Keratinocyte (primary cell): ENCODE measurements around the gene TOPAZ1. TPM values are rescaled to one million over a fixed set of nuclear protein-coding genes. Genes with fewer than 3 reads are reported as not detected.

ENCODE experiments used
- DNase-seq: peaks from one replicate; pipeline ENCODE4 v3.0.0-alpha.2; 2011; ENCODE audit warnings: low read depth, missing footprints, low spot score
- FAIRE-seq: peaks from 2 replicates; lab custom pipeline; 2011; peaks lifted over from hg19 to GRCh38; lab: Jason Lieb, UNC
- H2AFZ ChIP-seq: 2 replicates; pipeline ENCODE4 v1.6.0; 2012; ENCODE audit warnings: low read length, control low read depth, inconsistent platforms; ENCODE audit not compliant: control insufficient read depth
- H3K27ac ChIP-seq: 2 replicates; pipeline ENCODE4 v1.5.1; 2011; ENCODE audit warnings: low read length; ENCODE audit not compliant: control insufficient read depth, insufficient read depth
- H3K27me3 ChIP-seq: 3 replicates; pipeline ENCODE4 v1.6.0; 2011; ENCODE audit warnings: low read length; ENCODE audit not compliant: control insufficient read depth, insufficient read depth; ENCODE audit errors: extremely low read depth
- H3K36me3 ChIP-seq, 2 experiments: 2 replicates in 1 of 2; 3 replicates in 1 of 2; pipeline ENCODE4 v1.5.1; 2011; ENCODE audit warnings: low read length in 2 of 2, mild to moderate bottlenecking in 1 of 2; ENCODE audit not compliant: control insufficient read depth in 2 of 2, insufficient read depth in 2 of 2; ENCODE audit errors: extremely low read depth in 1 of 2
- H3K4me1 ChIP-seq: 3 replicates; pipeline ENCODE4 v1.5.1; 2011; ENCODE audit warnings: low read length; ENCODE audit not compliant: control insufficient read depth, insufficient read depth; ENCODE audit errors: extremely low read depth
- H3K4me2 ChIP-seq: 3 replicates; pipeline ENCODE4 v1.6.0; 2011; ENCODE audit warnings: low read depth, low read length; ENCODE audit not compliant: control insufficient read depth, insufficient read depth; ENCODE audit errors: extremely low read depth
- H3K4me3 ChIP-seq, 3 experiments: fragments of 200-600 bp in 1 of 3; sonication (generic) in 1 of 3; 2 replicates in 2 of 3; 3 replicates in 1 of 3; pipeline ENCODE4 v1.5.1; 2011 to 2016; ENCODE audit warnings: low read length in 3 of 3, mild to moderate bottlenecking in 3 of 3, control low read depth in 2 of 3, inconsistent platforms in 1 of 3, low read depth in 1 of 3, mixed read lengths in 1 of 3, mixed run types in 1 of 3, moderate library complexity in 1 of 3; ENCODE audit not compliant: control insufficient read depth in 2 of 3, insufficient read depth in 2 of 3; ENCODE audit errors: extremely low read depth in 1 of 3
- H3K79me2 ChIP-seq: 2 replicates; pipeline ENCODE4 v1.6.0; 2012; ENCODE audit warnings: low read length; ENCODE audit not compliant: control insufficient read depth, insufficient read depth
- H3K9ac ChIP-seq: 3 replicates; pipeline ENCODE4 v1.6.0; 2011; ENCODE audit warnings: low read length; ENCODE audit not compliant: control insufficient read depth, insufficient read depth; ENCODE audit errors: extremely low read depth
- H3K9me1 ChIP-seq: 3 replicates; pipeline ENCODE4 v1.6.0; 2011; ENCODE audit warnings: low read length; ENCODE audit not compliant: control insufficient read depth, insufficient read depth; ENCODE audit errors: extremely low read depth
- H3K9me3 ChIP-seq: 2 replicates; pipeline ENCODE4 v1.5.1; 2012; ENCODE audit warnings: low read depth, low read length; ENCODE audit not compliant: control insufficient read depth
- H4K20me1 ChIP-seq: 3 replicates; pipeline ENCODE4 v1.6.0; 2011; ENCODE audit warnings: low read length; ENCODE audit not compliant: control insufficient read depth, insufficient read depth; ENCODE audit errors: extremely low read depth
- CTCF ChIP-seq, 3 experiments: IDR thresholded peaks in 1 of 3; conservative IDR thresholded peaks in 1 of 3; optimal IDR thresholded peaks in 1 of 3; 2 replicates in 2 of 3; 3 replicates in 1 of 3; pipeline versions ENCODE3 to v1.5.1; 2011; ENCODE audit warnings: low read length in 3 of 3, mild to moderate bottlenecking in 3 of 3, moderate library complexity in 2 of 3, control low read depth in 1 of 3, inconsistent platforms in 1 of 3; ENCODE audit not compliant: insufficient read depth in 2 of 3; ENCODE audit errors: extremely low read depth in 1 of 3
- EZH2 ChIP-seq: IDR thresholded peaks from one replicate; pipeline ENCODE4 v1.6.1; 2012; ENCODE audit warnings: inconsistent platforms, mild to moderate bottlenecking, low read length, moderate library complexity
- dilution Hi-C: fragments of 300-500 bp; cut with MboI; formaldehyde crosslinking; loops from one replicate; pipeline ENCODE4 v1.7.0; 2020; ENCODE audit warnings: low sequenced_read_pairs; ENCODE audit not compliant: extremely low pct_ligation_motif_present
- polyA plus RNA-seq, 5 experiments: library from polyadenylated mRNA; depleted of rRNA in 3 of 5; stranded (reverse) in 3 of 5; stranded (forward) in 1 of 5; unstranded in 1 of 5; fragments of >200 nt; gene quantifications; 1 replicate in 1 of 5; 2 replicates in 3 of 5; 3 replicates in 1 of 5; pipeline versions ENCODE4 v1.2.1 to v1.2.3, GENCODE V29; 2011 to 2012; ENCODE audit warnings: missing spikeins in 2 of 5, low read depth in 1 of 5, low replicate concordance in 1 of 5

Gene TOPAZ1
- polyA plus RNA-seq, 1 donor (not counting 4 experiments of a cell fraction or from before 2014, with no cell fraction given): not detected

GRCh38 chr3:44355362-44356033, 113.8 kb downstream of the TOPAZ1 start:
- FAIRE-seq (no peak), DNase-seq (no peak)
- Histone ChIP-seq H3K27me3 (no peaks in the 10 kb centered on the region), H3K9ac (no peak overlapping the region), H2AFZ (no peak overlapping the region), H3K27ac (no peak overlapping the region), H4K20me1 (no peaks in the 10 kb centered on the region), H3K4me1 (peaks cover 4% of the 10 kb centered on the region), H3K9me3 (no peaks in the 10 kb centered on the region), H3K4me3 (no peak overlapping the region), H3K4me2 (no peak overlapping the region), H3K9me1 (no peaks in the 10 kb centered on the region), H3K79me2 (peaks cover 3% of the 10 kb centered on the region), H3K36me3 (peaks cover 0 to 2% of the 10 kb centered on the region in 2 experiments)
- dilution Hi-C loops: no loop called here
- TF ChIP-seq EZH2 (no peak), CTCF (optimal IDR thresholded peaks at IDR 0.05 in 1 of 3, IDR thresholded peaks at IDR 0.05 in 1 of 3, conservative IDR thresholded peaks at IDR 0.05 in 1 of 3; ENCODE audit: extremely low read depth in 1 of 3, insufficient read depth in 2 of 3, low read length in 3 of 3) (no peak)

GRCh38 chr3:44359146-44359751, 117.6 kb downstream of the TOPAZ1 start:
- H3K79me2 ChIP-seq: no peaks in the 10 kb centered on the region
- DNase-seq: no peak

More at GRCh38 chr3:44359146-44359751, 117.6 kb downstream of the TOPAZ1 start:
- H2AFZ ChIP-seq: no peak overlapping the region
- H4K20me1 ChIP-seq: no peaks in the 10 kb centered on the region
- H3K27ac ChIP-seq: no peak overlapping the region
- peaks cover 0 to 2% of the 10 kb centered on the region in 2 experiments for H3K36me3 ChIP-seq
- no peak overlapping the region for H3K4me3 ChIP-seq
- no peaks in the 10 kb centered on the region for H3K9me1 ChIP-seq
- TF ChIP-seq CTCF (optimal IDR thresholded peaks at IDR 0.05 in 1 of 3, IDR thresholded peaks at IDR 0.05 in 1 of 3, conservative IDR thresholded peaks at IDR 0.05 in 1 of 3; ENCODE audit: extremely low read depth in 1 of 3, insufficient read depth in 2 of 3, low read length in 3 of 3): no peak
- no peak for TF ChIP-seq EZH2
- dilution Hi-C loops: no loop called here
- H3K27me3 ChIP-seq: no peaks in the 10 kb centered on the region
- H3K4me1 ChIP-seq: peaks cover 4% of the 10 kb centered on the region
- H3K9ac ChIP-seq: no peak overlapping the region
- FAIRE-seq: peak; percentile 67
- no peaks in the 10 kb centered on the region for H3K9me3 ChIP-seq
- no peak overlapping the region for H3K4me2 ChIP-seq
